MM.1S (cell line): Measurements from ENCODE around the gene FBXL7.

Experiments
- EZH2 ChIP-seq: fragments of 300-600 bp; sonication (generic); optimal IDR thresholded peaks from 2 replicates; pipeline ENCODE3; 2017; ENCODE audit warnings: low read depth, mild to moderate bottlenecking, antibody characterized with exemption, low read length, mixed read lengths
- EZH2phosphoT487 ChIP-seq: fragments of 300-600 bp; sonication (generic); IDR thresholded peaks from 2 replicates; pipeline ENCODE4 v1.6.1; 2018; ENCODE audit warnings: antibody characterized with exemption, low read length
- TF ChIP-seq, protein P1 (sequence below): fragments of 300-600 bp; sonication (generic); IDR thresholded peaks from 2 replicates; pipeline ENCODE4 v1.5.1; 2016; ENCODE audit warnings: antibody characterized with exemption, low read length, mixed read lengths

- TF ChIP-seq, protein P1, sequence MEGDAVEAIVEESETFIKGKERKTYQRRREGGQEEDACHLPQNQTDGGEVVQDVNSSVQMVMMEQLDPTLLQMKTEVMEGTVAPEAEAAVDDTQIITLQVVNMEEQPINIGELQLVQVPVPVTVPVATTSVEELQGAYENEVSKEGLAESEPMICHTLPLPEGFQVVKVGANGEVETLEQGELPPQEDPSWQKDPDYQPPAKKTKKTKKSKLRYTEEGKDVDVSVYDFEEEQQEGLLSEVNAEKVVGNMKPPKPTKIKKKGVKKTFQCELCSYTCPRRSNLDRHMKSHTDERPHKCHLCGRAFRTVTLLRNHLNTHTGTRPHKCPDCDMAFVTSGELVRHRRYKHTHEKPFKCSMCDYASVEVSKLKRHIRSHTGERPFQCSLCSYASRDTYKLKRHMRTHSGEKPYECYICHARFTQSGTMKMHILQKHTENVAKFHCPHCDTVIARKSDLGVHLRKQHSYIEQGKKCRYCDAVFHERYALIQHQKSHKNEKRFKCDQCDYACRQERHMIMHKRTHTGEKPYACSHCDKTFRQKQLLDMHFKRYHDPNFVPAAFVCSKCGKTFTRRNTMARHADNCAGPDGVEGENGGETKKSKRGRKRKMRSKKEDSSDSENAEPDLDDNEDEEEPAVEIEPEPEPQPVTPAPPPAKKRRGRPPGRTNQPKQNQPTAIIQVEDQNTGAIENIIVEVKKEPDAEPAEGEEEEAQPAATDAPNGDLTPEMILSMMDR = no peak
- no peak for TF ChIP-seq EZH2phosphoT487
- TF ChIP-seq EZH2 = no peak
These were observed 215.6 kb downstream of the FBXL7 start for GRCh38 chr5:15715535-15715934.
